Ascending aorta (tissue), 2 donors: Measurements from ENCODE around the gene GAPDH. TPM values are rescaled to one million over a fixed set of nuclear protein-coding genes. Genes with fewer than 3 reads are reported as not detected.

Source experiments
- DNase-seq, 2 donors: peaks; one replicate each; pipeline ENCODE4 v3.0.0-alpha.2; 2019; ENCODE audit warnings: low spot score in 2 of 2
- H3K27ac ChIP-seq, 2 donors: fragments of 200-600 bp; sonication (generic); one replicate each; pipeline ENCODE4 v1.5.1; 2016 to 2017; ENCODE audit warnings: mild to moderate bottlenecking in 1 of 2
- H3K27me3 ChIP-seq: fragments of 200-600 bp; sonication (generic); one replicate; pipeline ENCODE4 v1.5.1; 2017
- H3K36me3 ChIP-seq, 2 donors: fragments of 200-600 bp; sonication (generic); one replicate each; pipeline ENCODE4 v1.5.1; 2016
- H3K4me1 ChIP-seq, 2 donors: fragments of 200-600 bp; sonication (generic); one replicate each; pipeline ENCODE4 v1.5.1; 2016 to 2017; ENCODE audit warnings: mild to moderate bottlenecking in 1 of 2
- H3K4me3 ChIP-seq, 2 donors: fragments of 200-600 bp; sonication (generic); one replicate each; pipeline ENCODE4 v1.5.1; 2016 to 2017; ENCODE audit warnings: mild to moderate bottlenecking in 1 of 2
- H3K9me3 ChIP-seq, 2 donors: fragments of 200-600 bp; sonication (generic); one replicate each; pipeline ENCODE4 v1.5.1; 2016
- CTCF ChIP-seq, 3 experiments: fragments of 200-600 bp in 2 of 3; fragments of 450-650 bp in 1 of 3; sonication (generic) in 2 of 3; IDR thresholded peaks; one replicate each; pipeline ENCODE4 v1.5.1; 2016 to 2019; ENCODE audit warnings: antibody characterized with exemption in 3 of 3, mild to moderate bottlenecking in 1 of 3, moderate library complexity in 1 of 3
- intact Hi-C: fragments of 100-400 bp; cut with DNase I; formaldehyde crosslinking; loops from one replicate; pipeline ENCODE4 v1.15.1; 2023
- total RNA-seq: library from RNA; depleted of rRNA; stranded (reverse); fragments of >200 nt; gene quantifications from one replicate; pipeline ENCODE4 v1.1.0, GENCODE V29; 2016

GAPDH gene
- total RNA-seq, 1 donor from 2014 or later = 3,445 TPM

- peaks cover 0 to 4% of the 10 kb centered on the region in 2 donors for H3K4me1 ChIP-seq
- no peak for TF ChIP-seq CTCF (IDR thresholded peaks at IDR 0.05)
- H3K27me3 ChIP-seq = no peaks in the 10 kb centered on the region
- H3K4me3 ChIP-seq = no peak overlapping the region
- intact Hi-C loops = no loop called here
- DNase-seq = no peak
- H3K9me3 ChIP-seq = no peaks in the 10 kb centered on the region
- peaks cover 41 to 52% of the 10 kb centered on the region in 2 donors for H3K36me3 ChIP-seq
- H3K27ac ChIP-seq = no peak overlapping the region
Observed at GRCh38 chr12:6560501-6561205, 26.3 kb downstream of the GAPDH start.

- H3K4me3 ChIP-seq = no peak overlapping the region
- no peak for DNase-seq
- no peaks in the 10 kb centered on the region for H3K9me3 ChIP-seq
- no peaks in the 10 kb centered on the region for H3K27me3 ChIP-seq
- intact Hi-C loops = no loop called here
- peaks cover 50 to 62% of the 10 kb centered on the region in 2 donors for H3K36me3 ChIP-seq
- TF ChIP-seq CTCF (IDR thresholded peaks at IDR 0.05) = no peak
- H3K4me1 ChIP-seq = peaks cover 5 to 7% of the 10 kb centered on the region in 2 donors
- H3K27ac ChIP-seq = no peak overlapping the region
Observed at GRCh38 chr12:6562881-6563280, 28.6 kb downstream of the GAPDH start.

DNA sequence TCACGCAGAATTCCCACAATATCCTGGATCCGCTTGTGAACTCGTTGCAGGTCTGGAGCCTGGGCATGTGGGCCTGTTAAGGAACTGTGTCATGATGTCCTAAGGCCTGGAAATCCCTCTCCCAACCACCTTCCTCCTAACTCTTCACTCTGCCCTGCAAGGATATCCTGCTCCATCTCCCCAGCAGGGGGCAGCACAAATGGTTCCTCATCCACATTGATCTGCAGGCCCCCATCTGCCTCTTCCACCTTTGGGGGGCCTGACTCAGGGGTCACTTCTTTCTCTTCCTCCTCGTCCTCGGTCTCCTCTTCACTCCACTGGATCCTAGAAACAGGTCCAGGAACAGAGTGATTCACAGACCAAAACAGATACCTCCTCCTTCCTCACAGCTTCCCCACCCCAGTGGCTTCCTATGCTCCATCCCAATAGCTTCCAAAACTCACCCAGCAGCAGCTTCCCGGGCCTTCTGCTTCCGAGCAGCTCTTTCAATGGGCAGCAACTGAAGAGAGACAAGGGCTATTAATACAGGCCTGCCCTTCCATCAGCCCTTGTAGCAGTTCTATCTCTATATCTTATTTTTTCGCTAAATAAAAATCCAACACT, 29.2 kb downstream of the GAPDH start:
- DNase-seq = peak in 1 of 2 donors; percentile 75
- peaks cover 48 to 60% of the 10 kb centered on the region in 2 donors for H3K36me3 ChIP-seq
- intact Hi-C loops = no loop called here

DNA sequence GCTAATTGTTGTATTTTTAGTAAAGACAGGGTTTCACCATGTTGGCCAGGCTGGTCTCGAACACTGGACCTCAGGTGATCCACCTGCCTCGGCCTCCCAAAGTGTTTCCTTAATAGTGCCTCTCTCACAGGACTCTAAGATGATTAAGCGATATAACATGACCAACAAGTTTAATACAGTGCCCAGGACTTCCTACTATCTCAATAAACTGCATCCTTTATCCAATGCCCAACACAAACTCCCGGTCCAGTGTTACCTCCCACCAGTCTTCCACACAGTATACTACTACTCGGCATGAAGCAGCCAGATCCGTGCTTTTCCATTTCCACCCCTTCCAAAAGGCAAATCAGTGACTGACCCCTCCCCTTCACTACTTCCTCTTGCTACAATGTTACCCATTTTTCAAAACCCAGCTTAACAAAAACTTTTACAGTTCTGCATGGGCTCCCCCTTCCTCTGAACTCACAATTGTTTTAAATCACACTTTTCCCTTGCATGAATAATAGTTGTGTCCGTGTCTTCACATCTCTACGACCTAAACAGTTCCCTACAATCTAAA, 32.9 kb downstream of the GAPDH start:
- intact Hi-C loops = no loop called here
- H3K36me3 ChIP-seq = peaks cover 39 to 51% of the 10 kb centered on the region in 2 donors
- no peaks in the 10 kb centered on the region for H3K27me3 ChIP-seq
- peak overlapping the region; percentile 70 to 89 for H3K4me3 ChIP-seq
- peaks cover 8 to 12% of the 10 kb centered on the region in 2 donors for H3K4me1 ChIP-seq
- no peak for TF ChIP-seq CTCF (IDR thresholded peaks at IDR 0.05)
- H3K27ac ChIP-seq = peak overlapping the region; percentile 92 to 93
- DNase-seq = no peak
- H3K9me3 ChIP-seq = no peaks in the 10 kb centered on the region

More for the DNA sequence above, 29.2 kb downstream of the GAPDH start:
- H3K4me3 ChIP-seq = no peak overlapping the region
- peaks cover 6 to 7% of the 10 kb centered on the region in 2 donors for H3K4me1 ChIP-seq
- peak; percentile 12 to 69 (median 62) for TF ChIP-seq CTCF (IDR thresholded peaks at IDR 0.05)
- H3K9me3 ChIP-seq = no peaks in the 10 kb centered on the region
- H3K27me3 ChIP-seq = no peaks in the 10 kb centered on the region
- no peak overlapping the region for H3K27ac ChIP-seq

- H3K36me3 ChIP-seq = peaks cover 50 to 55% of the 10 kb centered on the region in 2 donors
- peaks cover 8 to 12% of the 10 kb centered on the region in 2 donors for H3K4me1 ChIP-seq
- no peak overlapping the region for H3K4me3 ChIP-seq
- TF ChIP-seq CTCF (IDR thresholded peaks at IDR 0.05) = no peak
- no peak for DNase-seq
- no peaks in the 10 kb centered on the region for H3K27me3 ChIP-seq
- peak overlapping the region in 1 of 2 donors; percentile 93 for H3K27ac ChIP-seq
- intact Hi-C loops = loop anchor here (2.0 kb wide), 1 partner anchor 37 kb away; the partner anchor contains the start of gene CHD4
- H3K9me3 ChIP-seq = no peaks in the 10 kb centered on the region
Observed at GRCh38 chr12:6569312-6569711, 35.0 kb downstream of the GAPDH start.
